ENCODE measurements around the gene PRKCA.

DNA sequence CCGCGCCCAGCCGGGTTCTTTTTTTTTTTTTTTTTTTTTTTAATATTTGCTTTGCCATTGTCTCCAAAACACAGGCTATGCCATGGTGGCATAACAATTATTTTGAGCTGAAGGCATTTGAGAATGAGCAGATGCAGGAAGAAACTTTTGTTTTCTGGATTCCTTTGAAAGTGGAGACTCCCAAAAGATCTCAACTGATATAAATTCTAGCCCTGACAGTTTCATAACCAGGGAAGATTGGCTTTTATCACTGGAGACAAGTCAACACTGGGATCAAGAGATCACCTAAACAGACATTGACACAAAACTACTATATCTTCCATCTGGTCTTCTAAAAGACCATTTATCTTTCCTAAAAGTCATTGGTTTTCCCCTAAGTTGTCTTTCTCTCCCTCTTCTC lies 10.1 kb upstream of the PRKCA start:
- TF ChIP-seq, protein P1, sequence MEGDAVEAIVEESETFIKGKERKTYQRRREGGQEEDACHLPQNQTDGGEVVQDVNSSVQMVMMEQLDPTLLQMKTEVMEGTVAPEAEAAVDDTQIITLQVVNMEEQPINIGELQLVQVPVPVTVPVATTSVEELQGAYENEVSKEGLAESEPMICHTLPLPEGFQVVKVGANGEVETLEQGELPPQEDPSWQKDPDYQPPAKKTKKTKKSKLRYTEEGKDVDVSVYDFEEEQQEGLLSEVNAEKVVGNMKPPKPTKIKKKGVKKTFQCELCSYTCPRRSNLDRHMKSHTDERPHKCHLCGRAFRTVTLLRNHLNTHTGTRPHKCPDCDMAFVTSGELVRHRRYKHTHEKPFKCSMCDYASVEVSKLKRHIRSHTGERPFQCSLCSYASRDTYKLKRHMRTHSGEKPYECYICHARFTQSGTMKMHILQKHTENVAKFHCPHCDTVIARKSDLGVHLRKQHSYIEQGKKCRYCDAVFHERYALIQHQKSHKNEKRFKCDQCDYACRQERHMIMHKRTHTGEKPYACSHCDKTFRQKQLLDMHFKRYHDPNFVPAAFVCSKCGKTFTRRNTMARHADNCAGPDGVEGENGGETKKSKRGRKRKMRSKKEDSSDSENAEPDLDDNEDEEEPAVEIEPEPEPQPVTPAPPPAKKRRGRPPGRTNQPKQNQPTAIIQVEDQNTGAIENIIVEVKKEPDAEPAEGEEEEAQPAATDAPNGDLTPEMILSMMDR (conservative IDR thresholded peaks at IDR 0.05; ENCODE audit: low read depth in 2 of 2), result no peak
- TF ChIP-seq, protein P2, sequence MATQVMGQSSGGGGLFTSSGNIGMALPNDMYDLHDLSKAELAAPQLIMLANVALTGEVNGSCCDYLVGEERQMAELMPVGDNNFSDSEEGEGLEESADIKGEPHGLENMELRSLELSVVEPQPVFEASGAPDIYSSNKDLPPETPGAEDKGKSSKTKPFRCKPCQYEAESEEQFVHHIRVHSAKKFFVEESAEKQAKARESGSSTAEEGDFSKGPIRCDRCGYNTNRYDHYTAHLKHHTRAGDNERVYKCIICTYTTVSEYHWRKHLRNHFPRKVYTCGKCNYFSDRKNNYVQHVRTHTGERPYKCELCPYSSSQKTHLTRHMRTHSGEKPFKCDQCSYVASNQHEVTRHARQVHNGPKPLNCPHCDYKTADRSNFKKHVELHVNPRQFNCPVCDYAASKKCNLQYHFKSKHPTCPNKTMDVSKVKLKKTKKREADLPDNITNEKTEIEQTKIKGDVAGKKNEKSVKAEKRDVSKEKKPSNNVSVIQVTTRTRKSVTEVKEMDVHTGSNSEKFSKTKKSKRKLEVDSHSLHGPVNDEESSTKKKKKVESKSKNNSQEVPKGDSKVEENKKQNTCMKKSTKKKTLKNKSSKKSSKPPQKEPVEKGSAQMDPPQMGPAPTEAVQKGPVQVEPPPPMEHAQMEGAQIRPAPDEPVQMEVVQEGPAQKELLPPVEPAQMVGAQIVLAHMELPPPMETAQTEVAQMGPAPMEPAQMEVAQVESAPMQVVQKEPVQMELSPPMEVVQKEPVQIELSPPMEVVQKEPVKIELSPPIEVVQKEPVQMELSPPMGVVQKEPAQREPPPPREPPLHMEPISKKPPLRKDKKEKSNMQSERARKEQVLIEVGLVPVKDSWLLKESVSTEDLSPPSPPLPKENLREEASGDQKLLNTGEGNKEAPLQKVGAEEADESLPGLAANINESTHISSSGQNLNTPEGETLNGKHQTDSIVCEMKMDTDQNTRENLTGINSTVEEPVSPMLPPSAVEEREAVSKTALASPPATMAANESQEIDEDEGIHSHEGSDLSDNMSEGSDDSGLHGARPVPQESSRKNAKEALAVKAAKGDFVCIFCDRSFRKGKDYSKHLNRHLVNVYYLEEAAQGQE (IDR thresholded peaks at IDR 0.05; ENCODE audit: unreplicated experiment), result no peak
- TF ChIP-seq EZH2phosphoT487 (IDR thresholded peaks at IDR 0.05; ENCODE audit: unreplicated experiment) (no peak), NANOG (IDR thresholded peaks at IDR 0.05; ENCODE audit: borderline replicate concordance) (no peak), CREB1 (CRISPR knock-in tag; IDR thresholded peaks at IDR 0.05; ENCODE audit: low read depth) (no peak), ZNF114 (CRISPR knock-in tag; IDR thresholded peaks at IDR 0.05) (no peak), POLR2AphosphoS5 (IDR thresholded peaks at IDR 0.05; ENCODE audit: low read depth) (no peak)
